ENCODE measurements around the gene PLA2R1.

Gene PLA2R1

DNA sequence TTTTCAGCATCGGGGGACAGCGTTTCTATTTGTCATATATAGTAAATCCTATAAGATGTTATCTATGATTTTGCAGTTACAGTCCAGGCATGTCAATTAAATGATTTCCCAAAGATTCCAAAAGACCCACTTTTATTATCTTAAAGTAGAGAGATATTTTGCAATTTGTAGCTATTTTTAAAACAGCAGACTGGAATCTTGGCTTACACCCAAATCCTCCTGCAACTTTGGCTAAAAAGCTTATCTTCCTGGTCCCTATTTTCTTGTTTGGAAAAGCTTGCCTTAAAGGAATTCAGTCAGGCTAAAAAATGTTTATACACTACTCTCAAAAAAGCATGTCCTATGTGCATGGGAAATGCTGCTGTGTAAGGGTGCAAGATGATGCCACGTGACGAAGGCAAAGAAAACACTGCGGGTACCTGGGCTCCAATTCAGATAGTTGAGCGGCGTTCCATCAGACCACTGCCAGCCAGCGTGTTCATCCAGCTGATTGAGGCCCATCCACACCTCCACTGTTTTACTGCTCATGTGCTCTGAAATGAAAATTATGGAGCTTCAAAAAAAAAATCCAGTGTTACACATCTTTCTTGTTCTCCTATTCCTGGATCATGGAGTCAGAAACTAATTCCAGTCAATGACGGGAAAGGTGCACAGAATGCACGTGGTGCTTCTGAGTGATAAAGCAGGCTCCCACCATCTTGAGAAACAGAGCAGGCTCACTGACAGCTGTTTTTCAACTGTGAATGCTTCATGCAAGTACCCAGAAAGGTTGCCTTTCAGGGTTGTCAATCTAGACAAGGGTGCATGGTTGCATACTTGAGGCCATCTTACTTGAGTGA lies 33.8 kb downstream of the PLA2R1 start:
- DNase-seq = no peak

GRCh38 chr2:160022162-160022561 lies 40.3 kb downstream of the PLA2R1 start:
- no peak for DNase-seq

GRCh38 chr2:160019374-160020090 lies 42.9 kb downstream of the PLA2R1 start:
- DNase-seq = no peak

DNA sequence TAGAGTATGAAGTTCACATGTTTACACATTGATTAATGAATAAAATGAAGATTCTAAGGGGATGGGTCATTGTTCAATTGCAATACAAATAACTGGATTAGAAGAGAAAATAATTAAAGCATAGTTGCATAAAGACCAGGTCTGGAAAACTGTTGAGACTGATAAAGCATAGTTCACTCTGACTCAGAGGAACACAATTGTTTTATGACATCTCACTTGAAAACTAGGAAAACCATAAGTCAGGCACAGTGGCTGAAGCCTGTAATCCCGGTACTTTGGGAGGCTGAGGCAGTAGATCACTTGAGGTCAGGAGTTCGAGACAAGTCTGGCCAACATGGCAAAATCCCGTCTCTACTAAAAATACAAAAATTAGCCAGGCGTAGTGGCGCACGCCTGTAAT lies 46.7 kb downstream of the PLA2R1 start:
- DNase-seq = no peak

- no peak for DNase-seq
Observed at GRCh38 chr2:160014227-160014626, 48.2 kb downstream of the PLA2R1 start.

DNA sequence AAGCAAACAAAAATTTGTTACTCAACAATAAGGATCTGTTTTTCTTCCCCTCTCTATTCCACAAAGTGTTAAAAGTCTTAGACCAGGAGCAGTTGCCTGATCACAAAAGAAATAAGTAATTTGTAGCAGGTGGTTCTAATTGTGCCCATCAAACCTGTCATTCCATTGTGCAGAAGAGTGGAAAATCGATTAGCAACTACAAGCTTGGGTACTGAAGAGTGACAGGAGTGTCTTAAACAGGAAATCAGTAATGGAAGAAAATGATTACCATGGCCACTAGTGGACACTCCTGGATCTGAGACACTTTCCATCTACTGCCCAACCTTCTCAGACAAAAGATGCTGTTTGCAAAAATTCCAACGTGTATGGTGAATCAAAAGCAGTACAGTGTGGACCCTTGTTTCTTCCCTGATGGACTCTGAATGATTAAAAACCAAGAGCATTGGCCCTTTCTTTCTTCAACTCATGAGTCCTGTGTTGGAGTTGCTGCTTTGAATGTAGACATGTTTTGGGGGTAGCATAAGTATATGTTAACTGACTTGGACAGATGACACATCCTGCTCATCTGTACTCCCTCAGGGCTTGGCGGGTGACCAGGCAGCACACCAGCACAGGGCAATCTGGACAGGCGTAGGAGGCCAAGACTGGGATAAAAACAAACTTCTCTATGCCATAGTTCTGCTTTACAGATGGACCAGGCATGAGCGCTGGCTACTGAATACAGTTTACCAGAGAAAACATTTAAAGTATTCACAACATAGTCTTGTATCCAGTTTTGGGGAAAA lies 51.9 kb downstream of the PLA2R1 start:
- no peak for DNase-seq

DNA sequence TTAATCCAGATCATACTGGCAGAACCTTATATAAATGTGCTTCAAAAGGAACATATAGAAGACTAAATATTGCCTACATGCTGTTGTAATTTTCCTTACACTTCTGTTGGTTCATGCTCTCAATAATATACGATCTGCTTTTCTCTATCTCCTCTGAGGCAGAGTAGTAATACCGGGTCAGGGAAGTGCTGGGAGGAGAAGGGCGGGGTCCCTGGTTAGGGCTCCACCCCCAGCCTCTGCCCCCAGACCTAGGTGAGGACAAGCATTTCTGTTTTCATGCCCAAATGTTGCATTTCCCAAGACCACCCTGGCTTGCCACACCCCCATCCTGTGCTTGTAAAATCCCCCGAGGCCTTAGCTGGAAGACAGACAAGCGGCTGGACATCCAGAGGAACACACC lies 55.3 kb downstream of the PLA2R1 start:
- DNase-seq = no peak

DNA sequence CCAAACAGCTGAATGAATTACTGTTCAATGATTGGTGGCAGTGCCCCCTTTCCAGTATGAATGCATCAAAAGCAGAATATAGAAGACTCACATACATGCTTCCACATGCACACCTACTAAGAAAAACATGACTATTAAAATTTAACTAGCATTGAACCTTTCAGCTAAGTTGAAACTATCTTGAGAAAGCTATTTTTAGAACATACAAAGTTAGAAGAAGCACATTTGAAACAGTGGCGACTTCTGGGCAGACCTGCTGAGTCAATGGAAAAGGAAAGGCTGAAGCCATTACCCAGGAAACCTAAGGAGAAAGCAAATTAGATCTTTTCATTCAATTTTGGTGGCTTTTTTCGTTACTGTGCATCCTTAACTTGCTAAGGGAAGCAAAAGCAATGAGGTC lies 55.9 kb downstream of the PLA2R1 start:
- no peak for DNase-seq

DNA sequence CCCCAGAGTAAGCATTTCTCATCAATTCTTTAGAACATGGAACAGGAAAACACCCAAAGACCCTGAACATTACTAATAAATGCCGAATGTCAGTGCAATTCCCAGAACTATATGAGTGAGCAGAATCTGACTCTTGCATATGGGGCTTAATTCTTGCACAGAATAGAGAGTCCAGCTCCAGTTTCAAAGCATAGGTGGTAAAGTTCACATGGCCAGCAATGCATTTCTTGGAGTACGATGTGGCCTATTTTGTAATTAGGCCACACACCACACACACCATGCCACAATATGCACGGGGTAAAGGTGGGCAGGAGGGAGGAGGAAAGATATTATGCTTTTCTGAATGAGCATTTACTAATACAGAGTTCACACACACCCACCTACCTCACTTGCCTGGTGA lies 56.5 kb downstream of the PLA2R1 start:
- no peak for DNase-seq

DNA sequence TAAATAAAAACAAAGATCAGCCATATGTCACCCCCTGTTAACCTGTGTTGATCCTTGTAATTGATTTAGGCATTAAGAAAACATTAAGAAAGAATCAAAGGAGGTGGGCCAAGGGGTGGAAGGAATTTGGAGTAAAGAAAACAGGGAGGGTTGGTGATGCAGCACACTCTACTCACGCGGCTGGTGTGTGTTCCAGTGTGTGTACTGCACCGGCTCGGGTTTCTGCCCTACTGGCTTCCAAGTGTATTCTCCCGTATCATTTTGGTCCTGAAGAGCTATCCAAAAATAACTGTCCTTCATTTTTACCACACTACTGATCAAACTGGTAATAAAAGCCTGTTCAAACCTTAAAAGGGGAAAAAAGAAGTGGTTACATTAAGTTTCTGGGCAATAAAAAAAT lies 56.9 kb downstream of the PLA2R1 start:
- DNase-seq = no peak

- no peak for DNase-seq
Observed at GRCh38 chr2:159998961-159999360, 63.5 kb downstream of the PLA2R1 start.

- DNase-seq = no peak
Observed at GRCh38 chr2:159998243-159998642, 64.2 kb downstream of the PLA2R1 start.

DNA sequence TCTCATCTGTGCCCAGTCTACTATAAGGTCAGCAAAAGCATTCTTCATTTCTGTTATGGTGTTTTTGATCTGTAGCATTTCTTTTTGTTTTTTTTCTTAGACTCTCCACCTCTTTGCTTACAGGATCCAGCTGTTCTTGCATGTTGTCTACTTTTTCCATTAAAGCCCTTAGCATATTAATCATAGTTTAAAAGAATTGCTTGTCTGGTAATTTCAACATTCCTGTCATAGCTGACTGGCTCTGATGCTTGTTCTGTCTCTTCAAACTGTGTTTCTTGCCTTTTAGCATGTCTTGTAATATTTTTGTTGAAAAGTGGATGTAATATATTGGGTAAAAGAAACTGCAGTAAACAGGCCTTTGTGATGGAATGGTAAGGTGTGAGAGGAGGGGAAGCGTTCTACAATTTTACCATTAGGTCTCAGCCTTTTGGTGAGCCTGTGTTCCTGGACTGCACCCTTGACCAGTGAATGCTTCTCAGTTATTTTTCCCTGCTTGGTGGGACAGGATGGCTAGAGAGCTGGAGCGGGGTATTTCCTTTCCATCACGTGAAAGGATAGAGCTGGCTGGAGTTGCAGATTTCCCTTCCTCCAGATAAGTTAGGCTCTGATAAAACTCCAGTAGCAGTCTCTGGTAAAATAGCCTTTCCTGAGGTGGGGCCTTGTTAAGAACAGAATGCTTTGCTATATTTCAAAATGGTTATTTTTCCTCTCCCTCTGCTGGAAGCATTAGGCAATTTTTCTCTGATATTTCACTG lies 65.4 kb downstream of the PLA2R1 start:
- no peak for DNase-seq

- DNase-seq = no peak
Observed at GRCh38 chr2:159995038-159995437, 67.4 kb downstream of the PLA2R1 start.

DNA sequence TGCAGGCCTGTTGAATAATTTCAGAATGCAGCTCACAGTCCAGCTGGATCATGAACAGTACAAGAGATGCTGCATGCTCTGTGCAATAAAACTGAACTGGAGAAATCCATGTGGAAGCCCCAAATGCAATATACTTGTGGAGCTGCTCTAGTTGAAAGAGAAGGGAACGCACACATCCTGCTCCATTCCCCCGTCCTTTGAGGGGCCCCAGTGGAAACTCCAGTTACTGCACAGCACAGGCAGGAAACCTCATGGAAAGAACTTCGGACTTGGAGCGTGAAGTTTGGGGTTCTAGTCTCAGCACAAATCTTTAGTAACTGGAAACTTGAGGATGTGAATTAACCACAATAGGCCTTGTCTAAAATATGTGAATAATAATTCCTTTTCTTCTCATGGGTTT lies 73.2 kb downstream of the PLA2R1 start:
- DNase-seq = no peak

DNA sequence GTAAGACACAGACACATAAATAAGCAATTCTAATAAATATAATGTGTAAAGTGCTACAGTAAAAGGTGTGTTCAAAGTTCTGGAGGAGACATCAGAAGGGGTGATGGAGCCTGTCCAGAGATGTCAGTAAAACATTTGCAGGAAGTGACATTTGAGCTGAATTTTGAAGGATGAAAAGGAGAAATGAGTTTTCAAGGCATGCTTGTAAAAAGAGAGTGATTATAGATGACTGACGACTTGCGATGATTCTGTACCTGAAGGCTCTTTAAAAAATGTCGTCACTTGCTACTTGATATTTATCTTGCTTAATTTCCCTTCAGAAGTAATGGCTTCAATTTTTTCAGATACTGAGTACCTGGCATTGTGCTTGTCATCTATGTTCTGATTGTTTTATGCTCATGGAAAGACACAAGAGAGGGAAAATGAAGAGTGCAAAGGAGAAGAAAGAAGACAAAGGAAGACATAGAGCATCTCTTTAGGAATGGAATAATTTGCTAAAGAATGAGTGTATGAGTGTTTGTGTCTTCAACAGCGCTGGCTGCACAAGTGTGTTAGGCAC lies 73.9 kb downstream of the PLA2R1 start:
- no peak for DNase-seq

DNA sequence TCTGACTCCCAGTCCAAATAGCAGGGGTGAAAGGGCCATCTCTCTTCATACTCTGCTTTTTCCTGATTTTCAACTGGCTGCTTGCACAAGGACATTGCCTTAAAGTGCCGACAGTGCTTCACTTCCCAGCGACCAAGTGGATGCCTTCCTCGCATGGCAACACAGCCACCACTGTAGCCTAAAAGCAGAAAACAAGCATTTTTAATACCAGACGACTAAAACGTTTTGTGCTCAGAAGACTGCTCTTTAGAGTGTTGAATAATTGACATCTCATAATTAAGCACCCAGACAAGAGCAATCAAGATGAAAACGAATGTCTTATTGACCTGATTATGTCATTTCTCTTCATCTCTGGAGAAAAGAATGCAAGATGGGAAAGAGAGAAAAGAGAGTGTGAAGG lies 75.2 kb downstream of the PLA2R1 start:
- no peak for DNase-seq

DNA sequence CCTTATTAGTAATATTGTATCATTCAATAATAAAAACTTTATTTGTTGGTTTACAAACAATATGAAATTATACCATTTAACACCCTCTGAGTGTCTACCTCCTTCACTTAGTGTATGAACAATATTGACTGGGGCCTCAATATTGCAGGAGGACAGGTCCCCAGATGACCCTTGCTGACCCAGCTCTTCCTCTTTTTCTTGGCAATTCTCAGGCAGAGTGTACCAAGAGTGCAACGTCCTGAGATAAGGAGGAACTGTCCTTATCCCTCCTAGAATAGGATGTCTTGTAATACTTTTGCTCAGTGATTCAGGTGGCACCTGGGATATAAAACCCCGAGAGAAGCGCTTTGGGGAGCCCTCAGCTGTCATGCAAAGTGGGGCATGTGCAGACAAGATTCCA lies 76.8 kb downstream of the PLA2R1 start:
- no peak for DNase-seq

- DNase-seq = no peak
Observed at GRCh38 chr2:159984034-159984433, 78.4 kb downstream of the PLA2R1 start.

DNA sequence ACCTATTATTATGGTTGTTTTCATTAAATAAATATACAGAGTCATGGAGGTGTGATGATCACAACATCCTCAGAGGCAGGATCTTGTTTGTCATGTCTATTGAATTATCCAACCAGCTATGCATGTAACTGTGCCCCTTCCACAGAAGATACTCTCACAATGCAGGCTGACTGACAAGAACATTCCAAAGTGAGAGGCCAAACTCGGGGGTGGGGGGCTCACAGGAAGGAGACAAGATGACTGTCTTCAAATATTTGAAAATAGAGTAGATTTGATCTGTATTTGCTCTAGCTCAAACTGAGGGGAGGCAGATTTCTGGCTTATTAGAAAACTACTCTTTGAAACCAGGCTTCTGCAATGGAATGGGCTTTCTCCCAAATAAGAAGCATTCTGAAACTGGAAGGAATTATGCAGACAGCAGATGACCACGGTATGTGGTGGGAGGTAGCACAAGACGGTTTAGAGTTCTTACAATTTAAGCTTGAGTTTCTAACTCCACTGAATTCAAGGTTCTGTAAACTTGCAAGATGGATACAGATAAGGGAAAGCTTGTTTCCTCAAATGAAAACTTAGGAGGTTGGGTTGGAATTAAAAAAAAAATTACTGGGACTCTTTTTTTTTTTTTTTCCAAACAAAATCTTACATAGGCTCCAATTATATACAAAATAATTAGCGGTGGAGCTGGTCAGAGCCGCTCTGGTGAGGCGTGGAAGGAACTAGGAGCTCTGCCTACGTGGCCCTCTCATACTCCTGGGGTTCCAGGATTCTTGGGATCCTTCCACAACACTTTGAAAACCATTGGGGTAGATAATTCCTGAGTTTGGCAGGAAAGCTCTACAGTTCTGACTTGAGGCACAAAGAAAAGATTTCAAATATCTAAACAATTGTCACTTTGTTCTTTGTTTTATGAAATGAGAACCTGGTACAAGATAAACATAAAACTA lies 79.3 kb downstream of the PLA2R1 start:
- no peak for DNase-seq

GRCh38 chr2:159982270-159982669 lies 80.1 kb downstream of the PLA2R1 start:
- no peak for DNase-seq
